DMS153 (cell line): ENCODE data around the gene CTU2.
"Not testable (repeated sequence)": the region's sequence is repeated elsewhere in the genome, so short reads cannot be mapped to it uniquely, and the experiment has no call there.

Experiments
- DNase-seq: peaks from one replicate; lab custom pipeline; 2025; lab: John Stamatoyannopoulos, UW

CTU2 gene

DNA sequence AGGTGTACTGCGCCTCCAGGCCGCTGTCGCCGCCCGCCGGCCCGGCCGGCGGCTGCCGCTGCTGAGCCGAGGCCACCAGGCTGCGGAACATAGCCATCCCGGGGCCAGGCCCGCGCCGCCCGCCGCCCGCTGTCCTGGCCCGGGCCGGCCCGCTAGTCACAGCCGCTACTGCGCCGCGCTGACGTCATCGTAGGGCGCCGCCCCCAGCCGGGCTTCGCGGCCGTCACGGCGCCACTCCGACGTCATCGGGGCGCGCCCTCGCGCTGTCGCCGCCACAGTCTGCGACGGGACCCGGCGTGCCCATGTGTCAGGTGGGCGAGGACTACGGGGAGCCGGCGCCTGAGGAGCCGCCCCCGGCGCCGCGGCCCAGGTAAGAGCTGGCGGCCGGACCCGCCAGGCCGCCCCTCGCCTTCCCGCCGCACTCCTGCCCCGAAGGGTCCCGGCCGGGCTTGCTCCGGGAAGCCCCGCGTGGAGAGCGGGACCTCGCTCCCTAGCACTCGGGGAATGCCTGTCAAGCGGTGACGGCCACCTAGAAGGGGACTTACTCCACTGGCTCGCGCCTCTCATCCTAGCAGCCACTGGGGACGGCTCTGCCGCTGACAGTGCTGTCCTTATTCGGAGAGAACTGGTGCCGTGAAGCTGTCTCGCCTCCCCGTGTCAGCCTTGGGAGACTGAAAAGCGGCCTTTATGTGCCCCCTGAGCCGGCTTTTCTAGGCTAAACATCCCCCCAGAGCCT is at the start of gene CTU2, which contains the start of gene RNF166:
Gene CTU2, plus strand, starts transcription at position 275 of the 736 bp plus-strand sequence. Its CDS starts 28 bp downstream, at position 303.
Gene RNF166, minus strand, starts transcription at position 180 of the 736 bp plus-strand sequence. Its CDS starts 83 bp downstream, at position 97.
- peak; percentile 56 for DNase-seq

DNA sequence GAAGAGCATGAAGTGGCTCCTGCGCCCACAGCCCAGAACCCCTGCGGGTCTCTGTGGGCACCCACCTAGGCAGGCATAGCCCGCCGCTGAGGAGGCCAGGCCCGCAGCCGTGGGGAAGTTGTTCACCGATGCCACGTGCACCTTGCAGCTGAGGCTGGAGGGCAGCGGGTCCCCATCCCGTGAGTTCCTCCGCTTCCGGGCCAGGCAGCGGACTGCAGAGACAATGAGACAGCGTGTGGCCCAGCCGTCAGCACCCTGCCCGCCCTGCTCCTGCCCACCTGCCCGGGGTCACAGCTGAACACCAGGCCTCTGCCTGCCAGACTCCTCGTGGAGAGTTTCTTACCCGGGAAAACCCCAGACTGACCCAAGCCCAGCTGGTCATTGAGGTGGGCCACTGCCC is 48.9 kb upstream of the CTU2 start:
- no peak for DNase-seq

DNA sequence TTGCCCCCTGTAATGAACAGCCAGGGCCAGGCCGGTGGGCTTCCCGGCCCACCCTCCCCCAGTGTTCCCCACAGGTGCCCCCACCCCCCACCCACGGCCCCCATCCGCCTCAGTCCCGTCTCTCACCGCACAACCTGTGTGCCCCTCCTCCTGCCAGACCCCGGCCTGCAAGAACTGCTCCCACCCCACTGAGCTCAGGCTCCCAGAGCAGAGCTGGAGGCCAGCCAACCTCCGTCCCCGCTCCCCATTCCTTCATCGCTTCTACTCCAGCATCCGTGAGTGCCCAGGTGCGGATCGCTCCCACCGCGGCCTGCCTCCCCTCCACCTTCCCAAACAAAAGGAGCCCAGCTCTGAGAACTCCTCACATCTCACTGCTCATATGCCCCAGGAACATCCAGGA is 47.6 kb upstream of the CTU2 start:
- DNase-seq: no peak

DNA sequence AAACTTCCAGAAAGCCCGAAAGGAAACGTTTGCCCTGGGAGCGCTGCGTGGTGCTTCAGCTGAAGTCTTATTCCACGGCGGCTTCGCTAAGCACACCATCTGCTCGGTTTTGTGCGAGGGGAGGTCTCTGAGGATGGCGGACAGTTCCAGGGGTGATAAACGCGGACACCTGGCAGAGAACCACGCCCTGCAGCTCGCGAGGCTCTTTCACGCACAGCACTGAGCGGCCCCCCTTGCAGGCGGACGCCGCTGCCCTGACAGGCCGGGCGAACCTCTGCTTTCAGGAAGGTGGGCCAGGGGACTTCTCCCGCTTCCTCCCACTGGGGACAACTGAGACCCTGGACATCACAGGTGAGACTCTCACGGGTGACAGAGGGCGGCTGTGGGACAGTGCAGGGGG is 47.1 kb upstream of the CTU2 start:
- no peak for DNase-seq

DNA sequence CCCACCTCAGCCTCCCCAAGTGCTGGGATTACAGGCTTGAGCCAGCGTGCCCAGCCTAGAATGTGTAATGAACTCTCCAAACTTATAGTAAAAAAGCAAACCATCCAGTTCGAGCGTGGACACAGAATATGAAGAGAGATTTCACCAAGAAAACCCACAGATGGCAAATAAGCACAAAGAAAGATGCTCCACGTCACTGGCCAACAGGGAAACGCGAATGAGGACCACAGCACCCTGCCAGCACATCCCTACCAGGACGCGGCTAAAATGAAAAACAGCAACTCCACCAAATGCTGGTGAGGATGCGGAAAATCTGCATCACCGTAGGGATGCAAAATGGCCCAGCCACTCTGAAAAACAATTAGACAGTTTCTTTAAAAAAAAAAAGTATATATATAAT is 44.8 kb upstream of the CTU2 start:
- DNase-seq: no peak

DNA sequence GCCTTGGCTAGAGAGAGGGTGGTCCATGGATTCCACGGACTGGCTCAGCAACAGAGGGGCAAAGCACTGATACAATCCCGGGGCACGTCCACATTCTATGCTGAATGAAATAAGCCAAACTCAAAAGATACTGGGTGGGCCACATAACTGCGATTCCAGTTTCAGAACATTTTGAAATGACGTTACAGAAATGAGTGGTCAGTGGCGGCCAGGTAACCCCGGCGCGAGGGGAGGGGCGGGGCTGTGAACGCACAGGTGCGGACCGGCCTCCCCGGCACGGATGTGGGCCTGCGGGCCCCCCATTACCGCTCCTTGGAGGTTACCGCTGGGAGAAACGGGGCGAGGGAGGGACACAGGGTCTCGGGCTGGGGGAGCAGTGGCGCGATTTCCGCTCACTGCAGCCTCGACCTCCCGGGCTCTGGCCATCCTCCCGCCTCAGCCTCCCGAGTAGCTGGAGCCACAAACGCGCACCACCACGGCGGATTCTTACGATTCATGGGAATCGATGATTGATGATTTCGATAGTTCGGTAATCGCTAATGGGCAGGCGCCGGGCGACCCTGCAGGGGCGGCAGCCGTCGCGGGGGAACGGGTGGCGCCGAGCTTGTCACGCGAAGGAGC is 44.0 kb upstream of the CTU2 start:
- no peak for DNase-seq

DNA sequence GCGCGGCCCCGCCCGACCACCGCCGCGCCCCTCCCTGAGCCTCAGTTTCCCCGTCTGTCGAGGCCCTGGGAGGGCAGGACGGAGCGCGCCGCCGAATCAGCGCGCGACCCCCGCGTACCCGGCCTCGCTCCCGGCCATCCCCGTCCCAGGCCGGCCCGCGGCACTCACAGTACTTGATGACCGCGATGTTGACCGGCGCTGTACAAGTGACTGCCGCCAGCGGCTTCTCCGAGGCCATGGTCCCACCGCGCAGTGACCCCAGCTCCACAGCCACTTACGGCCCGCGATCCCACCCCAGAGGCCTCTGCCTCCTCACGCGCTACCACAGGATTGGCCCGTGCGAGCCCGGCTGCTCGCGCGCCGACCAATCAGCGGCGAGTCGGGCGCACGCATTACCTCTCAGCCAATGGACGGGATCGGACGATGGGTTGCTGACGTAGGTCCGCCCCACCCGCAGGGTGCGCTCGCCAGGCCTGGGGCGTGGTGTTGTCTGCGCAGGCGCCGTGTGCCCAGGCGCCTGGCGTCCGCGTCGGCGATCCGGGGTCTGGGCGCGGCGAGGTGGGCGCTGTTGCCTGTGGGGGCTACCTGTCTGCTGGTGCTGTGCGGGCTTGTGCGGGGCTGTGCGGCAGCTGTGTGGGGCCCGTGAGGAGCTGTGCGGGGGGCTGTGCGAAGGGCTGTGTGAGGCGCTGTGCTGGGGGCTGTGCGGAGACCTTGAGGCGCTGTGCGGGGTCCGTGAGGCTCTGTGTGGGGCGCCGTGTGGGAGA is 43.3 kb upstream of the CTU2 start, which contains the start of gene MVD:
Gene MVD, minus strand, starts transcription at position 249 of the 764 bp plus-strand sequence. Its CDS starts 11 bp downstream, at position 238.
- DNase-seq: peak; percentile 94

DNA sequence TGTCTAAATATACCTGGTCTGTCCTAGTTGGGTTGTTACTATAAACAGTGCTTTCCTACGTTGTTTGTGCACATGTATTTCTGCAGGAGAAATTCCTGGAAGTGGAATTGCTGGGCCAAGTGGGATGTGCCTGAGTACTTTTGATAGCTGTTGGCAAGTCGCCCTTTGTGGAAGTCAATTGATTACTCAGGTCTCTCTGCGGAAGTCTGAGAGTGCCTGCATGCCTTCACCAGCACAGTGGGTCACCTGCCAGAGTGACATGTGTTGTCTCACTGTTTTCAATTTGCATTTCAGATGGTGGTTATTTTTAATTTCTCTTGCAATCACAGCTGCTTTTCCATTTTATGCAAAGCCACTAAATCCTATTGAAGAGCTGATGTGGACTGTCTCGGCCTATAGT is 41.2 kb upstream of the CTU2 start:
- no peak for DNase-seq

DNA sequence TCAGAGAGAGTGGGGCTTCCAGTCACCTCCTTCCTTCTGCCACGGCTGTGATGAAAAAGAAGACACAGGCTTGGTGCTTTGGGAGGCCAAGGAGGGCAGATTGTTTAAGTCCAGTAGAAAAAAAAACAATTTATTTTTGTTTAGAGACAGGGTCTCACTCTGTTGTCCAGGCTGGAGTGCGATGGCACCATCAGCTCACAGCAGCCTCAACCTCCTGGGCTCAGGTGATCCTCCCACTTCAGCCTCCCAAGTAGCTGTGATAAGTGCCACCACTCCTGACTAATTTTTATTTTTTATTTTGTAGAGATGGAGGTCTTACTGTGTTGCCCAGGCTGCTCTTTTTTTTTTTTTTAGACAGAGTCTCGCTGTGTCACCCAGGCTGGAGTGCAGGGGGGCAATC is 40.7 kb upstream of the CTU2 start:
- DNase-seq: no peak

DNA sequence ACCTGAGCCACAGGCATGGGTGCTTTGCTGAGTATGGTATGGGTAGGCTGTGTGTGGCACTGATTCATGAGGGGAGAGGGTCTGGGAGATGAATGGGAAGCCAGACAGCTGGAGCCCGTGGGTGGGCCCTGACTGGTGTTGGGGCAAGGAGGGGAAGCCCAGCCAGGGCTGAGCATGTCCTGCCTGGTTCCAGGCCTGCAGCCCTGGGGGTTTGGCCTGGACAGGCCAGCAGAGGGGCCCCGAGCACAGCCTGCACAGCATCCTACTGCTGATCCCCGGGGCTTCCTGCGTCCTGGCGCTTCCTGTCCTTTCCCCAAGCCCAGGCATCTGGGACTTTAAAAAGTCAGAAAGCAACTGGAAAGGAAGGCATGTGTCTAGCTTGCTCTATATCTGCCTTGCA is 38.8 kb upstream of the CTU2 start:
- DNase-seq: no peak

DNA sequence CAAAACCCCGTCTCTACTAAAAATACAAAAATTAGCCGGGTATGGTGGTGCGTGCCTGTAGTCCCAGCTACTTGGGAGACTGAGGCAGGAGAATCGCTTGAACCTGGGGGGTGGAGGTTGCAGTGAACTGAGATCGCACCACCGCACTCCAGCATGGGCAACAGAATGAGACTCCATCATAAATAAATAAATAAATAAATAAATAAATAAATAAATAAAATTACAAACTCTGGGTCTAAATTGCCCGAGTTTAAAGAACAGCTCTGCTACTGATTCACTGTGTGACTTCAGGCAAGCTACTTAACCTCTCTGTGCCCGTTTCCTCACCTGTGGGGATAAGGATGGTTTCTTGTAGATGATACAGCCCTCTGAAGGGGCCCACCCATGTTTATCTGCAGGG is 36.8 kb upstream of the CTU2 start:
- not testable (repeated sequence) for DNase-seq

DNA sequence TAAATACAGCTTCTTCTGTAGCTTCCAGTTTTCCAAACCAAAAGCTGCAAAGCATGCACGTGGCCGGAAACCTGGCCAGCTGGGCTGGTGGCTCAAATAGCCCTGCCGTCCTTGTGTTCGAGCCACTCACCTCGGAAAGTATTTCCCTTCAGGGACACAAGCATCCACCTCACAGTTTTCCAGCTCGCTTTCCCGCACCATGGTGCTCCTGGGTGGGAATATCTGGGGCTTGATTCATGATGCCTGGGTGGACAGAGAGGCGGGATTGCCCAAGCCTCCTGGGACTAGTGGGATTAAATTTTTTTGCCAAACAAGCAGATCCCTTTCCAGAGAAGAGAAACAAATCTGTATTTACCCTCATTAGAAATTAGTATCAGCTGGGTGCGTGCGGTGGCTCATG is 36.3 kb upstream of the CTU2 start:
- DNase-seq: no peak

DNA sequence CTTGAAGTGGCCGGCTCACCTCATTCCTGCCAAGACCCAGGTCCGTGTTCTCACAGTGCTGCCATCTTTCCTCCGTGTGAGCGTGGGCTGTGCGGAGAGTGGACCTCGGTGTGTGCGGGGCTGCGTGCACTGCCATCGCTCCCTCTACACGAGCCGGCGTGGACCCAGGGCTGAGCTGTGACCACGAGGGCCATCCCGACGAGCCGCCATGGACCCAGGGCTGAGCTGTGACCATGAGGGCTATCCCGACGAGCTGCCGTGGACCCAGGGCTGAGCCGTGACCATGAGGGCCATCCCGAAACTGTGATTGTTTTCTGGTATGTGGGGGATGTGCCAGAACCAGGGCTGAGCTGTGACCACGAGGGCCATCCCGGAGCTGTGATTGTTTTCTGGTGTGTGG is 34.5 kb upstream of the CTU2 start:
- no peak for DNase-seq

DNA sequence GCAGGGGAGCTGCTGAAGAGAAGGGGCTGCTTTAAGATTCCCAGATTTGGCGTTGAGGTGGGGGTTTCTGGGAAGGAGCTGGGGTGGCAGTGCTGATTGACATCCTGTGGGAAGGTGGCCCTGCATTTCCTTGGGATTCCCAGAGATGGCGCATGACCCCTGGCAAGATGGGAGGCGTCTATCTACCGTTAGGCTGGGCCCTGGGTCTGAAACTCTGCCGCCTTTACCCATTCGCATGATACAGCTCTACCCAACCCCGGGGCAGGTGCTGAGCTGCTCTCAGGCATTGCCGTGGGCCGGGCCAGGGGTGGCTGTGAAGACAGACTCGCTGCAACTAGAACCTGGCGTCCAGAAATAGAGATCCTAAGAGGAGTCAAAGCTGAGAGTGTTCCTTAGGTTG is 33.5 kb upstream of the CTU2 start:
- no peak for DNase-seq

DNA sequence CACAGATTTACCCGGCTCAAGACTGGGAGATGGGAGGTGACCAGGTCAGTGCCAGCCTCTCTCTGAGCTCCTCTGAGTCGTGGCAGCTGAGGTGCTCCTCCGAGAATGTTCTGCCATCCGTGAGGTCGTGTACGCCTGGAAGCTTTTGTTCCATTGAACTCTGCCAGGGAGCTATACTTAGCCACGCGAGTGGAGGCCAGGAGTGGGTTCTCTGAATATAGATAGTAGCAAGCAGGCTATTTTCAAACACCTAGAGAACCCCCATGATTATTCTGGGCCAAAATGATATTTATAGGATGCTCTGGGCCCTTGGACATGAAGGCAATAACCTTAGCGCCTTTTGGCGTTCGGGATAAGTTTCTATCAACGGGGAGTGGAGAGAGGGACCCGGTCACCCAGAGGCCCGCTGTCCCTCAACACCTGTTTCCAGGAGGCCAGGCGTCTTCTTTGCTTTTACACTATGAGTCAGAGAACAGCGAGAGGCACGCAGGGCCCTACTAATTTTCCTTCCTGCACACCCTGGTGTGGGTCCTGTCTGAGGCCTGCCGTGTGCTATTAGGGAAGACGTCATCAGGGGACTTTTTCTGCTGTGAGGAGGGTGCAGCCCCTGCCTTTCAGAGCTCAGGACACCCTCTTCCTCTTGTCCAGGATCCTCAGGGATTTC is 32.5 kb upstream of the CTU2 start:
- DNase-seq: no peak

DNA sequence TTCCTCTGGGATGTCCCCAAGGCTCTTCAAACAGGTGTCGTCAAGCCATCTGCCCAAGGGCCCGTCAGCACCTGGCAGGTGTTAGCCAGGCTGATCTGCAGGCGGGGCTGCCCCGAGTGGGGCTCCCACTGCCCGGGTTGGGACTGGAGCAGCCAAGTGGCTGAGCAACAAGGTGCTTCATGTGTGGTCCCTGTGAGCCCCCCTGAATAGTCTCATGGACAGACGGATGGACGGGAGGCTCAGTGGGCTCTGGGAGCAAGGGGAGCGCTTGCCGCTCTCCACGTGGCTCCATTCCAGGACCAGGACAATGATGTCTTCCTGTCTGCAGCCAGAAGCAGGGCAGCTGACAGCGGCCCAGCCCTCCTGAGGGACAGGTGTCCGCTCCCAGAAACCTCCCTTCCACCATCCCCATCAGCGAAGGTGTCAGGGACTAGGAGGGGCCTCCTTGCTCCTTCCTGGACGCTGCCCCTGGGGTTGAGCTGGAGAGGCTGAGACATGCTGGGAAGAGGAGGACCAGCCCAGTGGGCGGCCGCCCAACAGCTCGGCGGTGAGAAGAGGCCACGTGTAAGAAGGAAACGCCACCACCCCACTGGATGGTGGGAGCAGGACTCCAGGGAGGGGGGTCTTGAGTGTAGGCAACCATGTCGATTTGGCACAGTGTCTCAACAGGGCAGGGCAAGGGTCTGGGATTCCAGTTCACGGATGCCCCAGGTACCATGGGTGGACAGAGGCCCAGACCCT is 29.6 kb upstream of the CTU2 start:
- no peak for DNase-seq

DNA sequence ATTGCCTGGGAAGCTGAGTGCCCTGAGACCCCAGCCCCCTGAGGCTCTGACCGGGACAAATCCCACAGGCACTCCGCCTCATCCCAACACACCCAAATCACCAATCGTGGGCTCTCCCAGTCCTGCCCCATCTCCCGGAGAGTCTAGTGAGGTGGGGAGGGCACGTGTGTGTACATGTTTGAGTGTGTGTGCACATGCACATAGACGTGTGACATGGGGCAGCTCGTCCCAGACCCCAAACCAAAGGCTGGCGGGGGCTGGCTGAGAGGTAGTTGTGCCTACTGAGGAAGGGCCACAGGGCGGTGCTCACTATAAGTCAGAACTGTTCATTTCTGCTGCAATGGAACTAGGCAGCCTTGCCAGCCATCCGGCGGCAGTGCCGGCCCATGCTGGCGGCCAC is 28.6 kb upstream of the CTU2 start:
- DNase-seq: no peak

DNA sequence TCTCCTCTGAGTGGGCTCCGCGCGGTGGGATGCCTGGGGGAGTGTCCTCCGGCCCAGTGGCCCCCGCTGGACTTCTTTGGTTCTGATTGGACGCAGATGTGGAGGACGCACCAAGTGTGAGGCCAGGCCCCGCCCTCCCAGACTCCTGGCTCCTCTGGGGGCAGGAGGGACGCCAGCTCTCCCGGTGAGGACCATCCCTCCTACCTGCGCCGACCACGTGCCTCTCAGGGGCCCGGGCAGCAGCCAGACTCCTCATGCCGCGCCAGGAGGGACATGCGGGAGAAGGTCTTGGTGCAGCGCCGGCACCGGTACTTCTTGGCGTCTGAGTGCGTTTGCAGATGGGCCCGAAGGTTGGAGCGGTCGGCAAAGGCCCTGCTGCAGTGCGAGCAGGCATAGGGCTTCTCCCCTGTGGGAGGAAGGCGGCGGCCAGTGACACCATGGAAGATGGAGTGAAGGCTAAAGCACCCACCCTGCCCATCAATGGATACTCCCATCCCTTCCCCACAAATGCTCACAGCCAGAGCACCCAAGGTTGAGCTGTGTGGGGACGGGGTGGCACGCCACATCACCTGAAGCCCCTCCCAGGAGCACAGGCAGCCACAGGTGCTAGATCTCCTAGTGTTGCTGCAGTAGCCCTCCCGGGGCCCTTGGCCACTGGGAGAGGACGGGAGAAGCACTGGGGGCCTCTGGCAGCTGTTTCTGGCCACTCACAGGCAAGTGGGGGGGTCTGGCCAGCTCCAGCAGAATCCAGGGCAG is 27.9 kb upstream of the CTU2 start:
- DNase-seq: no peak

DNA sequence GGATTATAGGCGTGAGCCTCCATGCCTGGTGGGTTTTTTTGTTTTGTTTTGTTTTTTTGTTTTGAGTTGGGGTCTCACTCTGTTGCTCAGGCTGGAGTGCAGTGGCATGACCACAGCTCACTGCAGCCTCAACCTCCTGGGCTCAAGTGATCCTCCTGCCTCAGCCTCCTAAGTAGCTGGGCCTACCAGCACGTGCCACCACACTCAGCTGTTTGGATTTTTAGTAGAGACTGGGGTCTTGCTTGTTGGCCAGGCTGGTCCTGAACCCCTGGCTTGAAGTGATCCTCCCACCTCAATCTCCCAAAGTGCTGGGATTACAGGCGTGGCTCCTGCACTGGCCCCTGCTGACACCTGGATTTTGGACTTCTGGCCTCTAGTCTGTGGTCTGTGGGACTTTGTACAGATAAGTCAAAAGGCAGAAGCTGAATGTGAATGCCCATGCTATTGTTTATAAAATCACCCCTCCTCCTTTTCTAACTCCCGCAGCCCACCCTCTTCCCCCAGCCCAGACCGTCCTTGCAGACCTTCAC is 25.7 kb upstream of the CTU2 start:
- no peak for DNase-seq

DNA sequence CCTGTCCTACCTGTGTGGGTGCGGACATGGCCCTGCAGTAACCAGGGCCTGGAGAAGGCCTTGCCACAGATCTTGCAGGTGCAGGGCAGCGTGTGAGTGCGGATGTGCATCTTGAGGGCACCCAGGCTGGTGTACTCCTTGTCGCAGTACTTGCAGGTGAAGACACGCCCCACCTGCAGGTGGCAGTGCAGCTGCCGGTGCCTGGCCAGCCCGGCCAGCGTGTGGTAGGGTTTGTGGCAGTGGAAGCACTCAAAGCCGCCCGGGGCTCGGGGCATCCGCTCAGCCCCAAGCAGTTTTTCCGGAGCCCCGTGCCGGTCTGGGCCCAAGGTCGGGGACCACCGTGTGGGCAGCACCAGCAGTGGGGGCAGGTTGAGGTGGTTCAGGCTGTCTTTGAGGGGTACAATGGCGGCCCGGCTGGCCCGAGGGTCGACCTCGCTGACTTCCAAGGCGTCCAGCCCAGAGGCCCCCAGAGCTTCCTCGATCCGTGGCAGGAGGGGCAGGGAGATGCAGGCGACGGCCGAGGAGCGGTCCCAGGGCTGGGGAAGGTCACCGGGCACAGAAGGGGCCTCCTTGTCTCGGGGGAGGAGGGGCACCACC is 25.1 kb upstream of the CTU2 start:
- no peak for DNase-seq
